HS-27A (cell line): ENCODE results near the gene HBM.
"Not testable (repeated sequence)": the region's sequence is repeated elsewhere in the genome, so short reads cannot be mapped to it uniquely, and the experiment has no call there.

Experiments
- DNase-seq: peaks from one replicate; pipeline ENCODE4 v3.0.0-alpha.2; 2012; ENCODE audit warnings: low read depth, missing footprints

Gene HBM

DNA sequence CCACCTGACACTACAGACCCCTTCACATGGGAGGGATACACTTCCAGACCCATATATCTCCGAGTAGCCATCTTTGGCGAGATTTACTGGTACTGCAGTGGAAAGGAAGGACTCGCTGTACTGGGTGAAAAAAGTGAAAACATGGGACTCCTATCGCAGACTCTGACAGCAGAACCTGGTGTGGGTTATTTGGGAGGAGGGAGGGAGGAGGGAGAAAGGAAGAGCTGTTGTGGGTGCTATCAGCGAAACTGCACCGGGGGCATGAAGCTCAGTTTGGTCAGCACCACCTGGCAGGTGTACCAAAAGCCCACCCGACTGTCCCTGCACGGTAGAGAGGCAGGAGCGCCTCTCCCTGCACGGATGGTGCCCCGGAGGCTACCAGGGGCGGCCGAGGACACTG lies 19.4 kb downstream of the HBM start:
- no peak for DNase-seq

DNA sequence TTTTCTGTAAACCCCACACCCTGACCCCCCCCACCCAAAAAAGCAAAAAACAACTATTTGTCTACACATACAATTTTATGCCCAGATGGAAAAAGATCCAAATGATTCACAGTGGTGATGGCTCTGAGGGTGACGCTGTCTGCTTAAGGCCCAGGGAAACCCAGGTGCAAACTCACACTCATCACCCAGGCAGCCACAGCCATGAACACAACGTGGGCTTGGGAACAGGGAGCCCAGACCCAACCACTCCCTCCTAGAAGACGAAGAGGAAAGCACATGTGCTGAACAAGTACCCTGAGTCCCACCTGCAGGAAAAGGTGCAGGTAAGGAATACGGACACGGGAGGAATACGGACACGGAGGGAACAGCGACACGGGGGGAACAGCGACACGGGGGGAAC lies 19.9 kb downstream of the HBM start:
- DNase-seq: no peak

GRCh38 chr16:187330-187729 lies 21.6 kb downstream of the HBM start:
- DNase-seq: no peak

DNA sequence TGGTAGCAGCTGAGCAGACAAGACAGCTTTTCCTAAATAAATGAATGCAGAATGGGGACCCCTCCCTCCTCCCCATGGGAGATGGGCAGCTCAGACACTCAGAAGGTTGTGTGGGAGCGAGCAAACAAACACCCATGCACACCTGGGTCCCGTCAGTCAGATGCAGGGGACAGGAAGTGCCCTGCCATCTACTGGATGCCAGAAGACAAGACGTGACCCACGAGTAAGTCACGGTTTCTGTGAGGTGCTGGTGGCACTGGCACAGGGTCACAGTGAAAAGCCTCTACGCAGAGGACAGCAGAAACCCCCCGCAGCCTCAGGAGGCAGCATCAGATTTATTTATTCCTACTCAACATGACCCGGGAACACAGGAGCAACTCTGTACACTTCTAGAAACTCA lies 22.9 kb downstream of the HBM start:
- no peak for DNase-seq

GRCh38 chr16:189604-190186 lies 23.9 kb downstream of the HBM start:
- no peak for DNase-seq

GRCh38 chr16:191831-192230 lies 26.1 kb downstream of the HBM start:
- no peak for DNase-seq

DNA sequence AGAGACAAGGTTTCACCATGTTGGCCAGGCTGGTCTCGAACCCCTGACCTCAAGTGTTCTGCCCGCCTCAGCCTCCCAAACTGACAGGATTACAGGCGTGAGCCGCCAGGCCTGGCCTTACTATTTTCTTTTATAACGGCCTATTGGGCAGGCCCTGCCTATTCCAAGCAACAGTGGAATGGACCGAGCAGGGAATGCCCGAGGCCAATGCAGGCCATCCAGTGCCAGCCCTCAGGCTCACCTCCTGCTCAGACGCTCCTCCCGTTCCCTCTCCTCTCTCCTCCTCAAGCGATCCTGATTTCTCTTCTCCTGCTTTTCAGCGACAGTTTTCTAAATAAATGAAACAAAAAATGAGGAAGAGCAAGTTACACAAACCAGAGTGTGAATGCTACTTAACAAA lies 26.9 kb downstream of the HBM start:
- DNase-seq: no peak

GRCh38 chr16:193441-193840 lies 27.7 kb downstream of the HBM start:
- no peak for DNase-seq

DNA sequence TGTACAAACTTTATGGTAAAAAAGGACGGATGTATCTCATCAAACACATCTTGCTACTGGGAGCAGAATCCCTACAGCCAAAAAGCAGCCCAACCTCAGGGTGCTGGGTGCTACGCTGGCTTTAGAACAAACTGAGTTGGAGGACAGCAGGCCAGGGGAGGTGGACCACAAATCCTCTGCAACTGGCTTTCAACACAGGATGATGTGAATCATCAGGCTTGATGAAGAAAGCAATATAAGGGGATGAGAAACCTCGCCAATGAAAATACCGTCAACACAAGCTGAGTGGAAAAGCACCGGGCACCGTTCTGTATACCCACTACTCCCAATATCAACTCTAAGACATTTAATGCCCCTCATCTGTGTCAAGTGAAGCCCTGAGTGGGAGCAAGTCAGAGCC lies 28.7 kb downstream of the HBM start:
- no peak for DNase-seq

GRCh38 chr16:200388-200787 lies 34.6 kb downstream of the HBM start:
- DNase-seq: peak; percentile 5

- no peak for DNase-seq
Measured at GRCh38 chr16:203246-203645, 37.5 kb downstream of the HBM start.

DNA sequence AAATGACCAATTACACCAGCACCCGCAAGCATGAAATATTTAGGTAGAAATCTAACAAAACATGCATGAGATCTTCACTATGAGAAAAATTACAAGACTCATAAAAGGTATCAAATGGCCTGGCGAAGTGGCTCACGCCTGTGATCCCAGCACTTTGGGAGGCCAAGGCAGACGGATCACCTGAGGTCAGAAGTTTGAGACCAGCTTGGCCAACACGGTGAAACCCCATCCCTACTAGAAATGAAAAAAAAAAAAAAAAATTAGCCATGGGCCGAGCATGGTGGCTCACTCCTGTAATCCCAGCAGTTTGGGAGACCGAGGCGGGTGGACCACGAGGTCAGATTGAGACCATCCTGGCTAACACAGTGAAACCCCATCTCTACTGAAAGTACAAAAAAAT lies 38.3 kb downstream of the HBM start:
- DNase-seq: not testable (repeated sequence)

DNA sequence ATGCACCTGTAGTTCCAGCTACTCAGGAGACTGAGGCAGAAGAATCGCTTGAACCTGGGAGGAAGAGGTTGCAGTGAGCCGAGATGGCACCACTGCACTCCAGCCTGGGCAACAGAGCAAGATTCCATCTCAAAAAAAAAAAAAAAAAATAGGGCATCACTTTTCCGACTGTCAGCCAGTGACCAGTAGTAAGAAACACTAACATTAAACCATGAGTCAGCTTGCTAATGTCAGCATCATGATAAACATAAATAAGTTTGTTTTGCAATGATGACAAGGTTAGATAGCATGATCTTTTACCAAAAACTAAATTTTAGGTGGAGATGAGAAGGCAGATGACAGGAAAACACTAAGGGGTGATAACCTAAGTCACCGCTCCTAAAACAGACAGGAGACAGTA lies 43.6 kb downstream of the HBM start:
- not testable (repeated sequence) for DNase-seq

DNA sequence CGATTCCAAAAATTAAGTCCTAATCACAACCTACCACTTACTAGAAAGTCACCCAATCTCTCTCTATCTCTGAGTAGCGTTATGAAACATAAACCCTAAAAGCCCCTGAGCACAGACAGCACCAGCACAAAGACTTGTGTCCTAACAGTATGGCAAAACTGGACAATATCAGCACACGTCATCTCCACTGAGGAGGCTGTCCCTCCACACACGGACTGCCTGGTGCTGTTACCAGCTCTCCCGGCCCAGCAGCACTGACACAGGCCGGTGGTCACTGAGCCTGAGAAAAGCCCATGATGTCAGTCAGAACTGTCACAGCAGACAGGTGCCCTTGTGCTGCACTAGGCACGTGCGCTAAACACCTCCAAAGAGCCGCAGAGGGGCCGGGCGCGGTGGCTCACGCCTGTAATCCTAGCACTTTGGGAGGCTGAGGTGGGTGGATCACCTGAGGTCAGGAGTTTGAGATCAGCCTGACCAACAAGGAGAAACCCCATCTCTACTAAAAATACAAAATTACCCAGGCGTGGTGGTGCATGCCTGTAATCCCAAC lies 45.9 kb downstream of the HBM start:
- DNase-seq: not testable (repeated sequence)

DNA sequence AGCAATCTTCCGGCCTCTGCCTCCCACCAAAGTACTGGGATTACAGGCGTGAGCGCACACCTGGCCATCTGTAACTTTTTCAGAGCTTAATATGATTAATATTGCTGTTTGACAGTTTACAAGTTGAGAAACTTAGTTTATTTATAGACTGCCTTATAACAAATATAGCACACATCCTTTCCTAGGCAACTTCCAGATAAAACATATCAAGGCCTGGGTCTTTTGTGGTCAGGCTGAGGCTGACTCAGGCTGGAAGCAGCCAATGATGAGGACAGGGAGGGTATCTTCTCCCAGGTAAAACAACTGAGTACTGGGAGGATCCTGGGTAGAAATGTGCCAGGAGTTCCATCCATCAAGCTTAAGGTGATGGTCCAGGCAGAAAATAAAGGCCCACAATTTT lies 47.2 kb downstream of the HBM start:
- DNase-seq: no peak
